Hepatocyte (in vitro differentiated cells): ENCODE measurements around the gene ARHGEF26. TPM values are rescaled to one million over a fixed set of nuclear protein-coding genes. Genes with fewer than 3 reads are reported as not detected.

ENCODE experiments used
- DNase-seq: peaks from one replicate; pipeline ENCODE4 v3.0.0-alpha.2; 2016; ENCODE audit warnings: low spot score
- H2AFZ ChIP-seq: fragments of 200-600 bp; sonication (generic); 2 replicates; pipeline ENCODE4 v1.6.0; 2016; ENCODE audit warnings: antibody characterized with exemption, mild to moderate bottlenecking
- H3K27ac ChIP-seq: fragments of 200-600 bp; sonication (generic); 2 replicates; pipeline ENCODE4 v1.5.1; 2016; ENCODE audit warnings: mild to moderate bottlenecking
- H3K27me3 ChIP-seq: fragments of 200-600 bp; sonication (generic); 2 replicates; pipeline ENCODE4 v1.6.1; 2016
- H3K36me3 ChIP-seq: fragments of 200-600 bp; sonication (generic); replicated peaks from 2 replicates; pipeline ENCODE4 v1.5.1; 2016; ENCODE audit warnings: low read depth; ENCODE audit not compliant: insufficient read depth
- H3K4me1 ChIP-seq: fragments of 200-600 bp; sonication (generic); 2 replicates; pipeline ENCODE4 v1.5.1; 2016; ENCODE audit warnings: mild to moderate bottlenecking, moderate library complexity; ENCODE audit not compliant: insufficient read depth
- H3K4me2 ChIP-seq: fragments of 200-600 bp; sonication (generic); 2 replicates; pipeline ENCODE4 v1.6.0; 2016
- H3K4me3 ChIP-seq: fragments of 200-600 bp; sonication (generic); 2 replicates; pipeline ENCODE4 v1.5.1; 2016; ENCODE audit warnings: mild to moderate bottlenecking
- H3K79me2 ChIP-seq: fragments of 200-600 bp; sonication (generic); 2 replicates; pipeline ENCODE4 v1.6.0; 2017; ENCODE audit warnings: mild to moderate bottlenecking
- H3K9me2 ChIP-seq: fragments of 200-600 bp; sonication (generic); replicated peaks from 2 replicates; pipeline ENCODE4 v1.6.0; 2017; ENCODE audit warnings: mild to moderate bottlenecking; ENCODE audit not compliant: insufficient read depth
- H3K9me3 ChIP-seq: fragments of 200-600 bp; sonication (generic); 2 replicates; pipeline ENCODE4 v1.5.1; 2016; ENCODE audit warnings: low read depth, mild to moderate bottlenecking
- H4K20me1 ChIP-seq: fragments of 200-600 bp; sonication (generic); 2 replicates; pipeline ENCODE4 v1.6.0; 2016; ENCODE audit warnings: mild to moderate bottlenecking; ENCODE audit not compliant: insufficient read depth, poor library complexity, severe bottlenecking
- CTCF ChIP-seq: fragments of 200-600 bp; sonication (generic); IDR thresholded peaks from 2 replicates; pipeline ENCODE4 v1.5.1; 2016; ENCODE audit warnings: antibody characterized with exemption, mild to moderate bottlenecking; ENCODE audit not compliant: poor library complexity
- EZH2 ChIP-seq: fragments of 200-600 bp; sonication (generic); IDR thresholded peaks from 2 replicates; pipeline ENCODE4 v1.6.1; 2016; ENCODE audit warnings: antibody characterized with exemption, mild to moderate bottlenecking, borderline replicate concordance
- EZH2phosphoT487 ChIP-seq: fragments of 200-600 bp; sonication (generic); IDR thresholded peaks from one replicate; pipeline ENCODE4 v1.6.1; 2018; ENCODE audit warnings: antibody characterized with exemption, mild to moderate bottlenecking, low read depth, moderate library complexity; ENCODE audit not compliant: unreplicated experiment, severe bottlenecking
- WGBS: methylation state at CpG from one replicate; pipeline ENCODE4 v1.1.6; 2016; ENCODE audit warnings: low lambda C conversion rate; ENCODE audit errors: missing lambda C conversion rate; 5-methylcytosine and 5-hydroxymethylcytosine counted together
- polyA plus RNA-seq: library from polyadenylated mRNA; unstranded; fragments of >200 nt; fragmentation: Nextera tagmentation; extraction: Ambion mirVana; gene quantifications from 2 replicates; pipeline ENCODE4 v1.2.1, GENCODE V29; 2016
- total RNA-seq: library from RNA; depleted of rRNA; stranded (reverse); fragments of >200 nt; gene quantifications from 2 replicates; pipeline ENCODE4 v1.2.3, GENCODE V29; 2014

The ARHGEF26 gene
- total and polyA plus RNA-seq, 2 experiments from 2014 or later, result 13.6 to 20.9 TPM

- DNase-seq, result no peak
- TF ChIP-seq EZH2phosphoT487, result no peak
- no peak for TF ChIP-seq CTCF
- no peak for TF ChIP-seq EZH2
- WGBS, result 78% methylated on average over 2 of the region's 2 CpGs
Observed at GRCh38 chr3:154098376-154098775, 22.8 kb upstream of the ARHGEF26 start.

GRCh38 chr3:154100556-154100955 lies 20.6 kb upstream of the ARHGEF26 start:
- H3K4me1 ChIP-seq, result no peaks in the 10 kb centered on the region
- no peaks in the 10 kb centered on the region for H3K36me3 ChIP-seq
- no peaks in the 10 kb centered on the region for H4K20me1 ChIP-seq
- H3K9me2 ChIP-seq, result no peaks in the 10 kb centered on the region
- H3K4me3 ChIP-seq, result no peak overlapping the region
- DNase-seq, result no peak
- TF ChIP-seq EZH2 (no peak), EZH2phosphoT487 (no peak), CTCF (no peak)
- H3K27me3 ChIP-seq, result no peaks in the 10 kb centered on the region
- H2AFZ ChIP-seq, result no peak overlapping the region
- 93% methylated on average over 6 of the region's 6 CpGs for WGBS
- no peaks in the 10 kb centered on the region for H3K9me3 ChIP-seq
- H3K27ac ChIP-seq, result no peak overlapping the region
- no peaks in the 10 kb centered on the region for H3K79me2 ChIP-seq
- no peak overlapping the region for H3K4me2 ChIP-seq

More at GRCh38 chr3:154098376-154098775, 22.8 kb upstream of the ARHGEF26 start:
- no peaks in the 10 kb centered on the region for H3K27me3 ChIP-seq
- no peaks in the 10 kb centered on the region for H4K20me1 ChIP-seq
- no peaks in the 10 kb centered on the region for H3K9me3 ChIP-seq
- no peaks in the 10 kb centered on the region for H3K79me2 ChIP-seq
- H2AFZ ChIP-seq, result no peak overlapping the region
- H3K27ac ChIP-seq, result no peak overlapping the region
- no peak overlapping the region for H3K4me3 ChIP-seq
- H3K9me2 ChIP-seq, result no peaks in the 10 kb centered on the region
- no peak overlapping the region for H3K4me2 ChIP-seq
- no peaks in the 10 kb centered on the region for H3K36me3 ChIP-seq
- no peaks in the 10 kb centered on the region for H3K4me1 ChIP-seq

- no peaks in the 10 kb centered on the region for H3K9me3 ChIP-seq
- TF ChIP-seq CTCF, result no peak
- no peak for TF ChIP-seq EZH2phosphoT487
- TF ChIP-seq EZH2, result no peak
- no peaks in the 10 kb centered on the region for H3K36me3 ChIP-seq
- no peaks in the 10 kb centered on the region for H3K27me3 ChIP-seq
- H3K4me1 ChIP-seq, result no peaks in the 10 kb centered on the region
- no peaks in the 10 kb centered on the region for H3K9me2 ChIP-seq
- H3K79me2 ChIP-seq, result no peaks in the 10 kb centered on the region
- H3K27ac ChIP-seq, result no peak overlapping the region
- H4K20me1 ChIP-seq, result no peaks in the 10 kb centered on the region
- DNase-seq, result no peak
- no peak overlapping the region for H3K4me3 ChIP-seq
- no peak overlapping the region for H2AFZ ChIP-seq
- WGBS, result 96% methylated on average over 2 of the region's 2 CpGs
- H3K4me2 ChIP-seq, result no peak overlapping the region
Observed at GRCh38 chr3:154101250-154101649, 19.9 kb upstream of the ARHGEF26 start.

GRCh38 chr3:154102225-154102624 lies 19.0 kb upstream of the ARHGEF26 start:
- no peak overlapping the region for H2AFZ ChIP-seq
- no peaks in the 10 kb centered on the region for H3K4me1 ChIP-seq
- no peak for DNase-seq
- H3K36me3 ChIP-seq, result no peaks in the 10 kb centered on the region
- no peak overlapping the region for H3K27ac ChIP-seq
- H3K79me2 ChIP-seq, result no peaks in the 10 kb centered on the region
- 57% methylated on average over 1 of the region's 1 CpG for WGBS
- TF ChIP-seq CTCF, result no peak
- TF ChIP-seq EZH2phosphoT487, result no peak
- TF ChIP-seq EZH2, result no peak
- no peaks in the 10 kb centered on the region for H3K9me2 ChIP-seq
- no peak overlapping the region for H3K4me2 ChIP-seq
- H3K4me3 ChIP-seq, result no peak overlapping the region
- no peaks in the 10 kb centered on the region for H3K9me3 ChIP-seq
- no peaks in the 10 kb centered on the region for H4K20me1 ChIP-seq
- H3K27me3 ChIP-seq, result no peaks in the 10 kb centered on the region
